ENCODE data around the gene ITGA6. TPM values are rescaled to one million over a fixed set of nuclear protein-coding genes. Genes with fewer than 3 reads are reported as not detected.

The ITGA6 gene
- total RNA-seq, 2 donors from 2014 or later = 90.0 to 210 TPM

DNA sequence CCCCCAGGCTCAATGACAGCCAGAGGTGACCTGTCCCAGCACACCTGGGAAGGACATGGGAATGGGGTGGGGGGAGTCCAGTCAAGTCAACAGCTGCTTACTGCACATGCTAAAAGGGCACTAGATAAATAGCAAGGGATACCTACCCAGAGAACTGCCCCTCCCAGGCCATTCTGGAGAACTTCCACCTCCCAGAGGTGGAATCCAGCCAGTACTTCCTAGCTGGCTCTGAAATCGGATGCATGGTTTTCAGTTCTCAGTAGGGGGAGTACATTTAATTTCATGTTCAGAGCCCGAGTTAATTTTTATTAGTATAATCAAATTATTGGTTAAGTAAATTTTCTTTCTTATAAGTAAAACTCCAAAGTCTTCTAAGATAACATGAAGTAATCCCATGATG lies 28.9 kb upstream of the ITGA6 start:
- Histone ChIP-seq H3K9me3 (no peaks in the 10 kb centered on the region), H3K27ac (no peak overlapping the region), H3K4me1 (peaks cover 4% of the 10 kb centered on the region), H3K4me3 (no peak overlapping the region), H3K36me3 (replicated peaks in 1 of 2; ENCODE audit: insufficient read depth in 1 of 2, low read depth in 2 of 2) (no peaks in the 10 kb centered on the region), H3K27me3 (no peaks in the 10 kb centered on the region)
- peak in 4 of 7 experiments; percentile 28 to 52 (median 31) for TF ChIP-seq CTCF (IDR thresholded peaks at IDR 0.05)
- TF ChIP-seq POLR2A (IDR thresholded peaks at IDR 0.05) = no peak
- peak in 2 of 4 donors; percentile 47 to 64 for DNase-seq
- WGBS, 2 donors = 7 to 13% methylated on average over 2 of the region's 2 CpGs
- ATAC-seq = no peak
- intact Hi-C loops (cut with DNase I) = no loop called here

GRCh38 chr2:172399765-172400164 lies 27.6 kb upstream of the ITGA6 start:
- no peak overlapping the region for H3K27ac ChIP-seq
- H3K27me3 ChIP-seq = no peaks in the 10 kb centered on the region
- ATAC-seq (no peak), DNase-seq (no peak)
- peaks cover 4% of the 10 kb centered on the region for H3K4me1 ChIP-seq
- TF ChIP-seq CTCF (IDR thresholded peaks at IDR 0.05) (no peak), POLR2A (IDR thresholded peaks at IDR 0.05) (no peak)
- H3K4me3 ChIP-seq = no peak overlapping the region
- H3K9me3 ChIP-seq = no peaks in the 10 kb centered on the region
- H3K36me3 ChIP-seq (replicated peaks in 1 of 2; ENCODE audit: insufficient read depth in 1 of 2, low read depth in 2 of 2) = no peaks in the 10 kb centered on the region
- intact Hi-C loops (cut with DNase I) = no loop called here
- 94 to 96% methylated on average over 5 of the region's 5 CpGs for WGBS, 2 donors

DNA sequence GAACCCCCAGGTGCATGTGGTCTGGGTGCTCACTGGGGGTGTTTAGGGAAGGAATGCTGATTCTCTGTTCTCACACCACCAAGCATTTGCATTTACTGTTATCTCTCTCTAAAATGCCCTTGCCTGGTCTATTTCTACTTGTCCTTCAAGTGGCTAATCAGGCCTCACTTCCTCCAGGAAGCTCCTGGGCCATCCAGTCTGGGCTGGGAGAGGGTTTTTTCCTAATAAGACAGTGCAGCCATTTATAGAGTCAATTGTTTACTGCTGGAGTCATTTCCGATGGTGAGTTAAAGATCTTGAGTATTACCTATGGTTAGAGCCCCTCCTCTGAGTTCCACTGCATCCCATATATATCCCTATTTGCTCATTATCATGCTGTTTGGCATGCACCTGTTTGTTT lies 25.2 kb upstream of the ITGA6 start:
- Histone ChIP-seq H3K36me3 (replicated peaks in 1 of 2; ENCODE audit: insufficient read depth in 1 of 2, low read depth in 2 of 2) (no peaks in the 10 kb centered on the region), H3K4me1 (peaks cover 4% of the 10 kb centered on the region), H3K4me3 (no peak overlapping the region), H3K27me3 (no peaks in the 10 kb centered on the region), H3K9me3 (no peaks in the 10 kb centered on the region), H3K27ac (no peak overlapping the region)
- no peak for DNase-seq
- no peak for ATAC-seq
- intact Hi-C loops (cut with DNase I) = no loop called here
- 69 to 75% methylated on average over 1 of the region's 1 CpG for WGBS, 2 donors
- TF ChIP-seq POLR2A (IDR thresholded peaks at IDR 0.05) (no peak), CTCF (IDR thresholded peaks at IDR 0.05) (no peak)

DNA sequence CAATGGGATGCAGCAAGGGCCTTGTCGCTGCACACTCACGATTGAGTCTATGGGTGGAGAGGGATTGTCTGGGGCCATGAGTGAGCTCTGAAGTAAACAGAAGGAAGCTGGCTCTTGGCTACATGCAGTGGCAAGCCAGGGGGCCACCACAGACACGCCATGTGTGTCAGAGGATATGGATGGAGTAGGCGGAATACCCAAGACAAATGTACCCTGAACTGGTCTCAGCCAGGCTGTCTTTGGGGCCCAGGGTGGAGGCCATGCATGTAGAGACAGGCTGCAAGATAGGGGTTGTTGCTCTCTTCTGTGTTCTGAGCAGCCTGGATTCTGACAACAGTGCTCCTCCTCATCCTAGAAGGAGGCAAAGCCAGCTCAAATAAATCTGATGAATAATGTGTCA lies 24.0 kb upstream of the ITGA6 start:
- no peak for ATAC-seq
- peaks cover 3% of the 10 kb centered on the region for H3K4me1 ChIP-seq
- 86 to 89% methylated on average over 4 of the region's 4 CpGs for WGBS, 2 donors
- no peaks in the 10 kb centered on the region for H3K36me3 ChIP-seq (replicated peaks in 1 of 2; ENCODE audit: insufficient read depth in 1 of 2, low read depth in 2 of 2)
- no peak for DNase-seq
- no peaks in the 10 kb centered on the region for H3K27me3 ChIP-seq
- no peaks in the 10 kb centered on the region for H3K9me3 ChIP-seq
- TF ChIP-seq POLR2A (IDR thresholded peaks at IDR 0.05) (no peak), CTCF (IDR thresholded peaks at IDR 0.05) (no peak)
- intact Hi-C loops (cut with DNase I) = no loop called here
- no peak overlapping the region for H3K4me3 ChIP-seq
- H3K27ac ChIP-seq = peak overlapping the region in 1 of 4 donors; percentile 22

- Histone ChIP-seq H3K9me3 (no peaks in the 10 kb centered on the region), H3K4me1 (peaks cover 8% of the 10 kb centered on the region), H3K27me3 (no peaks in the 10 kb centered on the region), H3K27ac (peak overlapping the region in 1 of 4 donors; percentile 22), H3K36me3 (replicated peaks in 1 of 2; ENCODE audit: insufficient read depth in 1 of 2, low read depth in 2 of 2) (no peaks in the 10 kb centered on the region), H3K4me3 (no peak overlapping the region)
- intact Hi-C loops (cut with DNase I) = no loop called here
- ATAC-seq (peak; percentile 28), DNase-seq (no peak)
- WGBS, 2 donors = 79% methylated on average over 5 of the region's 5 CpGs
- TF ChIP-seq CTCF (IDR thresholded peaks at IDR 0.05) (no peak), POLR2A (IDR thresholded peaks at IDR 0.05) (no peak)
Observed at GRCh38 chr2:172403881-172404468, 23.4 kb upstream of the ITGA6 start.

All from body of pancreas (tissue), 4 donors.